Dendritic cell treated with granulocyte-macrophage colony-stimulating factor and Interleukin-4, amounts not matched to agents 40 ng/mL and 50 ng/mL, for 4 days (primary cell): ENCODE measurements around the gene SLC19A1.
A peak's percentile ranks its signal among the peaks of the same experiment; 100 is the strongest.

Experiments
- H3K27ac Mint-ChIP-seq: one replicate; pipeline ENCODE4 v1.8.0; 2022; ENCODE audit warnings: mild to moderate bottlenecking, mixed read lengths
- H3K27me3 Mint-ChIP-seq: one replicate; pipeline ENCODE4 v1.8.0; 2022; ENCODE audit warnings: mild to moderate bottlenecking, mixed read lengths
- H3K36me3 Mint-ChIP-seq: one replicate; pipeline ENCODE4 v1.8.0; 2022; ENCODE audit warnings: low read depth, mixed read lengths
- H3K4me1 Mint-ChIP-seq: one replicate; pipeline ENCODE4 v1.8.0; 2022; ENCODE audit warnings: low read depth, mixed read lengths
- H3K4me3 Mint-ChIP-seq: one replicate; pipeline ENCODE4 v1.8.0; 2022; ENCODE audit warnings: mild to moderate bottlenecking, moderate library complexity, mixed read lengths
- H3K9me3 Mint-ChIP-seq: one replicate; pipeline ENCODE4 v1.8.0; 2022; ENCODE audit warnings: mixed read lengths
- intact Hi-C: fragments of 100-400 bp; cut with micrococcal nuclease; formaldehyde crosslinking; loops from one replicate; pipeline ENCODE4 v1.15.0; 2022

Gene SLC19A1

GRCh38 chr21:45494135-45494850, 47.9 kb downstream of the SLC19A1 start:
- H3K27ac Mint-ChIP-seq: no peak overlapping the region
- no peak overlapping the region for H3K4me3 Mint-ChIP-seq
- H3K27me3 Mint-ChIP-seq: peaks cover 8% of the 10 kb centered on the region
- intact Hi-C loops: no loop called here
- peaks cover 15% of the 10 kb centered on the region for H3K36me3 Mint-ChIP-seq
- peaks cover 6% of the 10 kb centered on the region for H3K4me1 Mint-ChIP-seq
- no peaks in the 10 kb centered on the region for H3K9me3 Mint-ChIP-seq

GRCh38 chr21:45493401-45494001, 48.7 kb downstream of the SLC19A1 start:
- intact Hi-C loops: no loop called here
- Mint-ChIP-seq H3K36me3 (peaks cover 15% of the 10 kb centered on the region), H3K4me3 (no peak overlapping the region), H3K27me3 (peaks cover 2% of the 10 kb centered on the region), H3K27ac (no peak overlapping the region), H3K9me3 (no peaks in the 10 kb centered on the region), H3K4me1 (peaks cover 6% of the 10 kb centered on the region)

DNA sequence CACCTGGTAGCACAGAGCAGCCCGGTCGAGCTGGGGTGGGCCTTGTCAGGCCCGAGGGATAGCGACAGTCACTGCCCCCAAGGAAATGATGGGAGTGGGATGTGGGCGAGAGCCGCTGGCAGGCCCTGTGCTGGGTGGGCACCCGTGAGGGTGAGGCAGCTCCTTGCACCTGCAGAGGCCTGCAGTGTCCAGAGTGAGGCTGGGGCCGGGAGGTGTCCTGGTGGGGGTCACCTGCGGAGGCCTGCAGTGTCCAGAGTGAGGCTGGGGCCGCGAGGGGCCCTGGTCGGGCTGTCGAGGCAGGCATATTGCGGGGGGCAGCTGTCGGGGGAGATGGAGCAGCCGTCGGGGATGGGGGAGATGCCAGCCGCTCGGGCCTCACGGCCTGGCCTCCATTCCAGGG, 49.5 kb downstream of the SLC19A1 start:
- intact Hi-C loops: no loop called here

GRCh38 chr21:45491623-45492022, 50.6 kb downstream of the SLC19A1 start:
- peaks cover 5% of the 10 kb centered on the region for H3K36me3 Mint-ChIP-seq
- H3K4me1 Mint-ChIP-seq: peaks cover 6% of the 10 kb centered on the region
- no peak overlapping the region for H3K27ac Mint-ChIP-seq
- intact Hi-C loops: no loop called here
- H3K9me3 Mint-ChIP-seq: no peaks in the 10 kb centered on the region
- H3K4me3 Mint-ChIP-seq: no peak overlapping the region
- no peaks in the 10 kb centered on the region for H3K27me3 Mint-ChIP-seq

More for the DNA sequence above, 49.5 kb downstream of the SLC19A1 start:
- H3K9me3 Mint-ChIP-seq: no peaks in the 10 kb centered on the region
- H3K4me3 Mint-ChIP-seq: no peak overlapping the region
- no peak overlapping the region for H3K27ac Mint-ChIP-seq
- H3K4me1 Mint-ChIP-seq: peaks cover 6% of the 10 kb centered on the region
- H3K27me3 Mint-ChIP-seq: peaks cover 2% of the 10 kb centered on the region
- H3K36me3 Mint-ChIP-seq: peaks cover 15% of the 10 kb centered on the region

DNA sequence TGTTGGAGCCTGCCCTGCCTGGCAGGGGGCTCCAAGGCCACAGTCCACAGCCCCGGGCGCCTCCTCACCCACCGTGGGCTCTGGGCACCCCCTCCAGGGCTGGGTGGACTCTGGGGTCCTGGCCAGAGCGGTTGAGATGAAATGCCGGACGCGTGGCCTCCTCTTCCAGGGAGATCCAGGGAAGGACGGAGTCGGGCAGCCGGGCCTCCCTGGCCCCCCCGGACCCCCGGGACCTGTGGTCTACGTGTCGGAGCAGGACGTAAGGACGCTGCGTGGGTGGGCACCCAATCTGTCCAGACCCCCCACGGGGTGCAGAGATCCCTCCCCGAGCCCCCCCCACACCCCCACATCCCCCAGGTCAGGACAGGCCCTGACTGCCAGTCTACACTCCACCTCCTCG, 51.2 kb downstream of the SLC19A1 start:
- Mint-ChIP-seq H3K27ac (no peak overlapping the region), H3K36me3 (peaks cover 5% of the 10 kb centered on the region), H3K4me3 (no peak overlapping the region), H3K9me3 (no peaks in the 10 kb centered on the region), H3K27me3 (no peaks in the 10 kb centered on the region), H3K4me1 (peaks cover 6% of the 10 kb centered on the region)
- intact Hi-C loops: no loop called here

DNA sequence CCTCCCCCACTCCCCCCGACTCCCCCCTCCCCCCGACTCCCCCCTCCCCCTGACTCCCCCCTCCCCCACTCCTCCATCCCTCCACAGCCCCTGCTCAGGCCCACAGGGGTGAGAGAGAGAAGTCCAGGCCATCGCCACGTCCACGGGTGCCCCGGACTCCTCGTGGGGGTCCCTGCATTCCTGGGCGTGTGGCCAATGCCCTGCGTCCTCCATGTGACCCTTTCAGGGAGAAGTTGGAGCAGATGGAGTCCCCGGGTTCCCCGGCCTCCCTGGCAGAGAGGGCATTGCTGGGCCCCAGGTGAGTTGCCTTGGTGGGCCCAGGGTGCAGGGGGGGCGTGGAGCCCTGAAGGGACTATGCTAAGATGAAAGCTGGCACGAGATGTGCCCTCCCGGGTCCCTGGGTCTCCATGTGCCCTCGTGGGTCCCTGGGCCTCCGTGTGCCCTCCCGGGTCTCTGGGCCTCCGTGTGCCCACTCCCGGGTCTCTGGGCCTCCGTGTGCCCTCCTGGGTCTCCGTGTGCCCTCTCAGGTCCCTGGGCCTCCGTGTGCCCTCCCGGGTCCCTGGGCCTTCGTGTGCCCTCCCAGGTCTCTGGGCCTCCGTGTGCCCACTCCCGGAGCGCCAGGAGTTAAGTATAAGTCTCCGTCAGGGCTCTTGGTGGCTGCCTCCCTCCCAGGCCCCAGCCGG, 52.0 kb downstream of the SLC19A1 start:
- Mint-ChIP-seq H3K27me3 (no peaks in the 10 kb centered on the region), H3K36me3 (peaks cover 4% of the 10 kb centered on the region), H3K27ac (no peak overlapping the region), H3K4me3 (no peak overlapping the region), H3K9me3 (no peaks in the 10 kb centered on the region), H3K4me1 (peaks cover 6% of the 10 kb centered on the region)
- intact Hi-C loops: no loop called here

DNA sequence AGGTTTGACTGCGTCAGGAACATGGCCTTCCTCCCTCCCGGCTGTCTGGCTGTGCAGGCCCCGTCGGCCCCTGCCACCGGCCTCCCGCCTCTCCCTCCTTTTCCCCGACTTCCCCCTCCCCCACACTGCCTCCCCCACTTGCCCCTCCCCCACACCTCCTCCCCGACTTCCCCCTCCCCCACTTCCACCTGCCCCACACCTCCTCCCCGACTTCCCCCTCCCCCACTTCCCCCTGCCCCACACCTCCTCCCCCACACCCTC, 52.6 kb downstream of the SLC19A1 start:
- intact Hi-C loops: no loop called here
- Mint-ChIP-seq H3K9me3 (no peaks in the 10 kb centered on the region), H3K27me3 (no peaks in the 10 kb centered on the region), H3K4me3 (no peak overlapping the region), H3K4me1 (peaks cover 6% of the 10 kb centered on the region), H3K27ac (peak overlapping the region; percentile 37), H3K36me3 (no peaks in the 10 kb centered on the region)

DNA sequence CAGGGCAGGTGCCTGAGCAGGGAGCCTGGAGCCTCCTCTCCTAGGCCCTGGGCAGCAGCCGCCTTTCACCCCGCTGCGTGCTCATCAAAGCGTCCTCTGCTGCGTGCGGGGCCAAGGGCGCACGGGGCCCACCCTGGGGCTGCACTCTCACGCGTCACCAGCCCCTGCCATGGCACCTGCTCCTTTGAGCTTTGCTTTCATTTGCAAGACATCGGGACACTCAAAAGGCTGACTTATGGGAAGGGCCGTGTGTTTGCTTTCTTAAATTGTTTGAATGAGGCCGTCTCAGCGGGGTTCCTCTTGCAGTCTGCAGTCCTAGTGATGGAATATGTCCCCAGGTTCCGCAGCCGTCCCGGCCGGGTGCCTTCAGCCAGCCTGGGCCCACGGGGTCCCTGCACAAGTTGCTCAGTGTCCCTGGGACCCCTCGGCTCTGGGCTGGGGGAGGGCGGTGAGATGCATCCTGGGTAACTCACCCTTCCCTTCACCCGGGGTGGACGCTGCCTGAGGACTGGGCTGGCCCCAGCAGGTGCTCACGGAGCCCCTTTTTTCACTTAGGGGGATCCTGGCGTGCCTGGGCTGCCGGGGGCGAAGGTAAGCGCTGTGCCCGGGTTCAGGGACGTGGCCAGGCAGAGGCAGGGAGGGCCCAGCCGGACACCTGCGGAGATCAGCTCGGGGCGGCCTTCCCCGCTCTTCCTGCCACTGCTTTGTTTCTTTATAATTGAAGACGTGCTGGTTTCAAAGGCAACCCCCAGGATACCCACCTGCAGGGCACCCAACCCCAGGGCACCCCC, 53.1 kb downstream of the SLC19A1 start:
- Mint-ChIP-seq H3K36me3 (no peaks in the 10 kb centered on the region), H3K4me3 (no peak overlapping the region), H3K4me1 (peaks cover 11% of the 10 kb centered on the region), H3K27me3 (no peaks in the 10 kb centered on the region), H3K9me3 (no peaks in the 10 kb centered on the region), H3K27ac (peak overlapping the region; percentile 37)
- intact Hi-C loops: no loop called here

DNA sequence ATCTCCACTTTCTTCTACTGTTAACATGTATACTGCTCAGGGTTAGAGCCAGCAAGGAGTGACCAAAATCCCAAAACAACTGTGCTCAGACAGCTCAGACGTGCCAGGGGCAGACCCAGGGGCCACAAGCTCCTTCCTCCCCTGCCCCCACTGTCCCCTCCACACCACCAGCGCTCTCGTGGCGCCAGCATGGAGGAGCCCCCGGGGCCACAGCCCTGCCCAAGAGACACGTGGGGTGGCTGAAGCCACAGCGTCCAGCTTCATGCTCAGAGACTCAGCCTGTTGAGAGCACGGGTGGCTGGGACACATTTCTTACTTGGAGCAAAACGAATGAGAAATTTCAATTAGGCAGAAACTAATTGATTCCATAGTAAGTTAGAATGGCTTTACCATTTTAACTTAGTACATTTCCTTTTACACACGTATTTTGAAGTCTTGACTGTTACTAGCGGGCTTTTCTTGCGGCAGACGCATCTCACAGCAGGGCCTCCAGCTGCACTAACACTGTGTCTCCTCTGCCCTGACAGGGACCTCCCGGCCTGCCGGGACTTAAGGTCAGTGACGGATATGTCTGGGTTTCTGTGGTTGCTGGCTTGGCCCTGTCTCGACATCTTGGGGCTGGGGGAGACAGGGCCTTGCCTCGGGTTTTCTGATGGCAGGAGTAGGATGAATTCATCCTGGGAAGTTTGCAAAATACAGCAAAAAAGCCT, 54.2 kb downstream of the SLC19A1 start:
- Mint-ChIP-seq H3K4me3 (no peak overlapping the region), H3K36me3 (no peaks in the 10 kb centered on the region), H3K27me3 (no peaks in the 10 kb centered on the region), H3K9me3 (no peaks in the 10 kb centered on the region), H3K4me1 (peaks cover 21% of the 10 kb centered on the region), H3K27ac (no peak overlapping the region)
- intact Hi-C loops: no loop called here

DNA sequence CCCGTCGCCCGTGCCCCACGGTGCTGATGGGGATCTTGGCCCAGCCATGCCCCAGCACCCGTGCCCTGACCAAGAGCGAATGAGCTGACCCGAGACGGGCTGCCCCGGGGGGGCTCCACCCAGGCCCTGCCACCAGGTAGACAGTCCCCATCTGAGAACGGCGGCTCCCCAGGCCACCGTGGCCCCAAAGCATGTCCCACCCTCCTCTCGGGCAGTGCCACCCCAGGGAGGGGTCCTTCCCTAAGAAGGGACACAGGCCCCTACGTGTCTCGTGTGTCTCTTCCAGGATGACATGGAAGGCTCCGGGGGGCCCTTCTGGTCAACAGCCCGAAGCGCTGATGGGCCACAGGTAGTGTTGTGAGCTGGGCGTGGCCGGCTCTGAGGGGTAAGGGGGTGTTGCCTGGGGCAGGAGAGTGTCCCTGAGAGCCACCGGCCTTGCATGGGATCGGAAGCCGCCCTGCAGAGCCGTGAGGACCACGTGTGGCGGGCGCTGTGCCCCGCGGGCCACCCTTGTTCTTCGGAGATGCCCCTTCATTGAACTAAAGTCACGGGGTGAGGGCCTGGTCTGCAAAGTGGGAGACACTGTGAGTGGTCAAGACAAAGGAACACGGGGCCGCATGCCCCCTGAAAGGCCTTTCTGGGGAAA, 55.0 kb downstream of the SLC19A1 start:
- Mint-ChIP-seq H3K27ac (no peak overlapping the region), H3K27me3 (no peaks in the 10 kb centered on the region), H3K9me3 (no peaks in the 10 kb centered on the region), H3K4me1 (peaks cover 29% of the 10 kb centered on the region), H3K4me3 (no peak overlapping the region), H3K36me3 (no peaks in the 10 kb centered on the region)
- intact Hi-C loops: no loop called here

DNA sequence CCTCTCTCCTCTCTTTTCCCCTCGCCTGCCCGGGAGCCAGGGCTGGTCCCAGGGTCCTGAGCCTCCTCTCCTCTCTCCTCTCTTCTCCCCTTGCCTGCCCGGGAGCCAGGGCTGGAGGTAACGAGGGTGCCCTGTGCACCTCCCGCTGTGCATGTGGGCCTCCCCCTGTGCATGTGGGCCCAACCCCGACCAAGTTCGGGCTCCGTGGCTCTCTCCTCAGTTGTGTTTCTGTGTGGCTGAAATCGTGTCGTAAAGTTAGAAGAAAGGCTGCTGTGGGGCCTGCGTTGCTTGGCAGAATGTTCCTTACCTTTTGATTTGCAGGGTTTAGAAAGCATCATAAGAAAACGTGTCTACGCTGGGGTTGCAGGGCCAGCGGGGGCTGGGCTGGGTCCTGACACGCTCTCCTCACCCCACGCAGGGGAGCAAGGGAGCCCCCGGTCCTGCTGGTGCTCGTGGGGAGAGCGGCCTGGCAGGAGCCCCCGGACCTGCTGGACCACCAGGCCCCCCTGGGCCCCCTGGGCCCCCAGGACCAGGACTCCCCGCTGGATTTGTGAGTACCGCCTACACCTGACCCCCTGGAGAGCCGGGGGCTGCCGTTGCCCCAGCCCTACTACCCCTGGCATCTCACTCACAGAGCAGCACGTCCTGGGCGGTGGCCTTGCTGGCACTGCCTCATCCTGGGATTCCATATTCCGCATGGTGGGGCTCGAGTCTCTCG, 55.6 kb downstream of the SLC19A1 start:
- peak overlapping the region; percentile 42 for H3K27ac Mint-ChIP-seq
- H3K36me3 Mint-ChIP-seq: no peaks in the 10 kb centered on the region
- H3K4me3 Mint-ChIP-seq: no peak overlapping the region
- H3K4me1 Mint-ChIP-seq: peaks cover 27% of the 10 kb centered on the region
- H3K9me3 Mint-ChIP-seq: no peaks in the 10 kb centered on the region
- H3K27me3 Mint-ChIP-seq: no peaks in the 10 kb centered on the region
- intact Hi-C loops: no loop called here

- intact Hi-C loops: no loop called here
- no peaks in the 10 kb centered on the region for H3K27me3 Mint-ChIP-seq
- no peak overlapping the region for H3K4me3 Mint-ChIP-seq
- no peaks in the 10 kb centered on the region for H3K36me3 Mint-ChIP-seq
- H3K27ac Mint-ChIP-seq: peak overlapping the region; percentile 42
- H3K9me3 Mint-ChIP-seq: no peaks in the 10 kb centered on the region
- peaks cover 29% of the 10 kb centered on the region for H3K4me1 Mint-ChIP-seq
Observed at GRCh38 chr21:45485686-45486442, 56.4 kb downstream of the SLC19A1 start.
